Endothelial cell of umbilical vein (primary cell): ENCODE measurements around the gene OR51D1.
A peak's percentile ranks its signal among the peaks of the same experiment; 100 is the strongest.

Source experiments
- EZH2 ChIP-seq: IDR thresholded peaks from 2 replicates; pipeline ENCODE4 v1.6.1; 2012; ENCODE audit warnings: borderline replicate concordance, low read depth, mild to moderate bottlenecking, moderate library complexity, low read length, inconsistent platforms; ENCODE audit not compliant: severe bottlenecking
- FOS ChIP-seq: IDR thresholded peaks from 2 replicates; pipeline ENCODE4 v1.6.1; 2011; ENCODE audit warnings: mild to moderate bottlenecking, low read length, moderate library complexity, borderline replicate concordance; ENCODE audit not compliant: insufficient read depth
- GATA2 ChIP-seq: IDR thresholded peaks from 2 replicates; pipeline ENCODE4 v1.7.0; 2011; ENCODE audit warnings: low read depth, mild to moderate bottlenecking, moderate library complexity, mixed read lengths, low read length; ENCODE audit not compliant: insufficient read length, insufficient read depth
- MAX ChIP-seq: IDR thresholded peaks from 2 replicates; pipeline ENCODE4 v1.6.1; 2011; ENCODE audit not compliant: insufficient read depth, insufficient read length
- POLR2A ChIP-seq: IDR thresholded peaks from 2 replicates; pipeline ENCODE4 v1.6.1; 2012; ENCODE audit warnings: low read depth, mild to moderate bottlenecking, control low read depth, low read length
- POLR2AphosphoS5 ChIP-seq: IDR thresholded peaks from 2 replicates; pipeline ENCODE4 v1.6.1; 2012; ENCODE audit warnings: low read depth, mild to moderate bottlenecking, control low read depth, low read length, moderate library complexity; ENCODE audit not compliant: insufficient read depth
- TF ChIP-seq, protein P1 (sequence below), 2 donors: IDR thresholded peaks; 1 replicate in 1 of 2; 2 replicates in 1 of 2; pipeline ENCODE4 v1.5.1; 2011; ENCODE audit warnings: low read length in 2 of 2, mild to moderate bottlenecking in 2 of 2, moderate library complexity in 2 of 2, control low read depth in 1 of 2, inconsistent platforms in 1 of 2, low read depth in 1 of 2; ENCODE audit not compliant: insufficient read depth in 1 of 2; ENCODE audit errors: extremely low read depth in 1 of 2

DNA sequence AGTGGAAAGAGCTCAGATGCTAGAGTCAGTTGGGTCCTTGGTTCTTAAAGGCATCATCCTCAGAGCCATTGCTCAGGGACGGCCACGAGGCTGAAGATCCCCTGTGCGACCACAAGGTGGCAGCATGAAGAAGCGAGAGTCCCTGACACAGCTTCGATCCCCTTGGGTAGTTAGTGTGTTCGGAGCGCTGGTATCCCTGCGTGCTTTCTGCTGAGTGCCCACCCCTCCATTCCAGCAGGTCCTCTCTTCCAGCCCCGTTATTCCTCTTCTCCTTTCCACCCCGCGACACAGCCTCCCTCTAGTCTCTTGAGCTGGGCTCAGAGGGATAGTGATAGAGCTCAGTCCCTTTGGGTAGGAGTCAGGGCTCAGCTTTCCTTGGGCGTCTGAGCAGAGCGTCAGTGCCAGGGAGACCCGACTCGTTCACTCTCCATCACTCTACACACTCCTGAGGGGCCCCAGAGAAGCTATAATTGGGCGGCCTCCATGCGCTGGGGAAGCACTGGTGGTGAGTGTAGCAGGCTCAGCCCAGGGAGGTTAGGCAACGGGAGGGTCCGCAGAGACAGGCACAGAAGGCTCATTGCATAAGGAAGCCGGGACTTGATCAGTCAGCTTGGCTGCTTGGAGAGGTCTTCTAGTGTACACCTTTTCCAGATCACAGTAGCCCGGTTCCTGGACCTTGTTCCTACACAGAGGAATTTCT is at the start of gene OR51D1:
- TF ChIP-seq, protein P1, sequence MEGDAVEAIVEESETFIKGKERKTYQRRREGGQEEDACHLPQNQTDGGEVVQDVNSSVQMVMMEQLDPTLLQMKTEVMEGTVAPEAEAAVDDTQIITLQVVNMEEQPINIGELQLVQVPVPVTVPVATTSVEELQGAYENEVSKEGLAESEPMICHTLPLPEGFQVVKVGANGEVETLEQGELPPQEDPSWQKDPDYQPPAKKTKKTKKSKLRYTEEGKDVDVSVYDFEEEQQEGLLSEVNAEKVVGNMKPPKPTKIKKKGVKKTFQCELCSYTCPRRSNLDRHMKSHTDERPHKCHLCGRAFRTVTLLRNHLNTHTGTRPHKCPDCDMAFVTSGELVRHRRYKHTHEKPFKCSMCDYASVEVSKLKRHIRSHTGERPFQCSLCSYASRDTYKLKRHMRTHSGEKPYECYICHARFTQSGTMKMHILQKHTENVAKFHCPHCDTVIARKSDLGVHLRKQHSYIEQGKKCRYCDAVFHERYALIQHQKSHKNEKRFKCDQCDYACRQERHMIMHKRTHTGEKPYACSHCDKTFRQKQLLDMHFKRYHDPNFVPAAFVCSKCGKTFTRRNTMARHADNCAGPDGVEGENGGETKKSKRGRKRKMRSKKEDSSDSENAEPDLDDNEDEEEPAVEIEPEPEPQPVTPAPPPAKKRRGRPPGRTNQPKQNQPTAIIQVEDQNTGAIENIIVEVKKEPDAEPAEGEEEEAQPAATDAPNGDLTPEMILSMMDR (IDR thresholded peaks at IDR 0.05; ENCODE audit: extremely low read depth in 1 of 2, insufficient read depth in 1 of 2, low read depth in 1 of 2, low read length in 2 of 2): peak; percentile 82 to 93
- no peak for TF ChIP-seq MAX
- TF ChIP-seq EZH2: no peak
- no peak for TF ChIP-seq GATA2
- no peak for TF ChIP-seq POLR2AphosphoS5
- TF ChIP-seq FOS: no peak
- no peak for TF ChIP-seq POLR2A
